HCT116 (cell line): ENCODE data around the gene MYRFL.

Source experiments
- CBX3 ChIP-seq: IDR thresholded peaks from 2 replicates; pipeline ENCODE4 v1.6.1; 2012; ENCODE audit warnings: low read depth
- EGR1 ChIP-seq: IDR thresholded peaks from 2 replicates; pipeline ENCODE4 v1.6.1; 2012; ENCODE audit warnings: low read depth
- POLR2A ChIP-seq: IDR thresholded peaks from 2 replicates; pipeline ENCODE4 v1.7.0; 2011; ENCODE audit warnings: borderline replicate concordance; ENCODE audit not compliant: insufficient read depth, insufficient read length; ENCODE audit errors: extremely low read depth
- POLR2AphosphoS5 ChIP-seq: IDR thresholded peaks from 2 replicates; pipeline ENCODE4 v1.6.1; 2011; ENCODE audit warnings: mild to moderate bottlenecking, low read depth, low read length, moderate library complexity
- SP1 ChIP-seq: IDR thresholded peaks from 2 replicates; pipeline ENCODE4 v1.6.1; 2012; ENCODE audit warnings: low read depth
- TF ChIP-seq, protein P1 (sequence below), 3 experiments: fragments of 200-600 bp in 1 of 3; sonication (generic) in 1 of 3; IDR thresholded peaks in 2 of 3; conservative IDR thresholded peaks in 1 of 3; 2 replicates each; pipeline ENCODE4 v1.5.1; 2012 to 2017; ENCODE audit warnings: low read depth in 2 of 3, low read length in 2 of 3, antibody characterized with exemption in 1 of 3, borderline replicate concordance in 1 of 3, control low read depth in 1 of 3, mild to moderate bottlenecking in 1 of 3, mixed read lengths in 1 of 3, mixed run types in 1 of 3, moderate library complexity in 1 of 3; ENCODE audit not compliant: insufficient read depth in 1 of 3
- TF ChIP-seq, protein P2 (sequence below): IDR thresholded peaks from 2 replicates; pipeline ENCODE4 v1.6.1; 2012; ENCODE audit warnings: low read depth

DNA sequence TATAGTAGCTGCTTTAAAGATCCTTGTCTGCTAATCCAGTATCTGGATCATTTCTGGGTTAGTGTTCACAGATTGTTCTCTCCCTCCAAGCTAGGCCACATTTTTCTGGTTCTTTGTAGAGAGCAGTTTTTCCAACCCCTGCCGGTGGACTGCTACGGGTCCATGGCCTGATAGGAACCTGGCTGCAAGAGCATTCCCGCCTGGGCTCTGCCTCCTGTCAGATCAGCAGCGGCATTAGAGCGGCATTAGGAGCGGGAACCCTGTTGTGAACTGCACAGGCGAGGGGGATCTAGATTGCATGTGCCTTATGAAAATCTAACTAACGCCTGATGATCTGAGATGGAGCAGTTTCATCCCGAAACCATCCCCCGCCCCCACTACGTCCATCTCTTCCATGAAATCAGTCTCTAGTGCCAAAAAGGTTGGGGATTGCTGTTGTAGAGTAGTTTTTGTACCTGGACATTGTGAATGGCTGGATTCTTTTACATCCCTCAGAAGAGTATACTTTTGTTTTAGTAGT is 50.4 kb downstream of the MYRFL start:
- TF ChIP-seq POLR2A (no peak), CBX3 (no peak), POLR2AphosphoS5 (no peak), SP1 (no peak), EGR1 (no peak)
- TF ChIP-seq, protein P1, sequence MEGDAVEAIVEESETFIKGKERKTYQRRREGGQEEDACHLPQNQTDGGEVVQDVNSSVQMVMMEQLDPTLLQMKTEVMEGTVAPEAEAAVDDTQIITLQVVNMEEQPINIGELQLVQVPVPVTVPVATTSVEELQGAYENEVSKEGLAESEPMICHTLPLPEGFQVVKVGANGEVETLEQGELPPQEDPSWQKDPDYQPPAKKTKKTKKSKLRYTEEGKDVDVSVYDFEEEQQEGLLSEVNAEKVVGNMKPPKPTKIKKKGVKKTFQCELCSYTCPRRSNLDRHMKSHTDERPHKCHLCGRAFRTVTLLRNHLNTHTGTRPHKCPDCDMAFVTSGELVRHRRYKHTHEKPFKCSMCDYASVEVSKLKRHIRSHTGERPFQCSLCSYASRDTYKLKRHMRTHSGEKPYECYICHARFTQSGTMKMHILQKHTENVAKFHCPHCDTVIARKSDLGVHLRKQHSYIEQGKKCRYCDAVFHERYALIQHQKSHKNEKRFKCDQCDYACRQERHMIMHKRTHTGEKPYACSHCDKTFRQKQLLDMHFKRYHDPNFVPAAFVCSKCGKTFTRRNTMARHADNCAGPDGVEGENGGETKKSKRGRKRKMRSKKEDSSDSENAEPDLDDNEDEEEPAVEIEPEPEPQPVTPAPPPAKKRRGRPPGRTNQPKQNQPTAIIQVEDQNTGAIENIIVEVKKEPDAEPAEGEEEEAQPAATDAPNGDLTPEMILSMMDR (IDR thresholded peaks at IDR 0.05 in 2 of 3, conservative IDR thresholded peaks at IDR 0.05 in 1 of 3; ENCODE audit: borderline replicate concordance in 1 of 3, insufficient read depth in 1 of 3, low read depth in 2 of 3, low read length in 2 of 3), result no peak
- TF ChIP-seq, protein P2, sequence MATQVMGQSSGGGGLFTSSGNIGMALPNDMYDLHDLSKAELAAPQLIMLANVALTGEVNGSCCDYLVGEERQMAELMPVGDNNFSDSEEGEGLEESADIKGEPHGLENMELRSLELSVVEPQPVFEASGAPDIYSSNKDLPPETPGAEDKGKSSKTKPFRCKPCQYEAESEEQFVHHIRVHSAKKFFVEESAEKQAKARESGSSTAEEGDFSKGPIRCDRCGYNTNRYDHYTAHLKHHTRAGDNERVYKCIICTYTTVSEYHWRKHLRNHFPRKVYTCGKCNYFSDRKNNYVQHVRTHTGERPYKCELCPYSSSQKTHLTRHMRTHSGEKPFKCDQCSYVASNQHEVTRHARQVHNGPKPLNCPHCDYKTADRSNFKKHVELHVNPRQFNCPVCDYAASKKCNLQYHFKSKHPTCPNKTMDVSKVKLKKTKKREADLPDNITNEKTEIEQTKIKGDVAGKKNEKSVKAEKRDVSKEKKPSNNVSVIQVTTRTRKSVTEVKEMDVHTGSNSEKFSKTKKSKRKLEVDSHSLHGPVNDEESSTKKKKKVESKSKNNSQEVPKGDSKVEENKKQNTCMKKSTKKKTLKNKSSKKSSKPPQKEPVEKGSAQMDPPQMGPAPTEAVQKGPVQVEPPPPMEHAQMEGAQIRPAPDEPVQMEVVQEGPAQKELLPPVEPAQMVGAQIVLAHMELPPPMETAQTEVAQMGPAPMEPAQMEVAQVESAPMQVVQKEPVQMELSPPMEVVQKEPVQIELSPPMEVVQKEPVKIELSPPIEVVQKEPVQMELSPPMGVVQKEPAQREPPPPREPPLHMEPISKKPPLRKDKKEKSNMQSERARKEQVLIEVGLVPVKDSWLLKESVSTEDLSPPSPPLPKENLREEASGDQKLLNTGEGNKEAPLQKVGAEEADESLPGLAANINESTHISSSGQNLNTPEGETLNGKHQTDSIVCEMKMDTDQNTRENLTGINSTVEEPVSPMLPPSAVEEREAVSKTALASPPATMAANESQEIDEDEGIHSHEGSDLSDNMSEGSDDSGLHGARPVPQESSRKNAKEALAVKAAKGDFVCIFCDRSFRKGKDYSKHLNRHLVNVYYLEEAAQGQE, result no peak
